OCI-LY1 (cell line): ENCODE measurements around the gene POLR3H.
"Not testable (repeated sequence)": the region's sequence is repeated elsewhere in the genome, so short reads cannot be mapped to it uniquely, and the experiment has no call there.

Experiments
- H2AFZ ChIP-seq: fragments of 200-600 bp; sonication (generic), shearing (Covaris generic); 2 replicates; pipeline ENCODE4 v1.6.0; 2014; ENCODE audit warnings: antibody characterized with exemption, mild to moderate bottlenecking, low read length
- H3F3A ChIP-seq: fragments of 200-600 bp; sonication (generic), shearing (Covaris generic); 2 replicates; pipeline ENCODE4 v1.6.0; 2014; ENCODE audit warnings: mild to moderate bottlenecking, antibody characterized with exemption, low read length, moderate library complexity; ENCODE audit not compliant: insufficient read depth
- H3K27ac ChIP-seq: fragments of 200-600 bp; sonication (generic); 2 replicates; pipeline ENCODE4 v1.5.1; 2014; ENCODE audit warnings: low read length, mixed run types, mild to moderate bottlenecking, low read depth; ENCODE audit not compliant: poor library complexity, severe bottlenecking
- H3K27me3 ChIP-seq: fragments of 200-600 bp; sonication (generic); 2 replicates; pipeline ENCODE4 v1.6.0; 2014; ENCODE audit warnings: antibody characterized with exemption, mild to moderate bottlenecking, low read length, moderate library complexity; ENCODE audit not compliant: insufficient read depth
- H3K36me3 ChIP-seq: fragments of 200-600 bp; sonication (generic); 2 replicates; pipeline ENCODE4 v1.6.1; 2014; ENCODE audit warnings: mild to moderate bottlenecking, antibody characterized with exemption, low read length, moderate library complexity, mixed read lengths; ENCODE audit not compliant: insufficient read depth
- H3K4me1 ChIP-seq: fragments of 200-600 bp; sonication (generic); 2 replicates; pipeline ENCODE4 v1.5.1; 2014; ENCODE audit warnings: mild to moderate bottlenecking, low read length, moderate library complexity; ENCODE audit not compliant: insufficient read depth, severe bottlenecking
- H3K4me2 ChIP-seq: fragments of 200-600 bp; sonication (generic), shearing (Covaris generic); 2 replicates; pipeline ENCODE4 v1.6.1; 2014; ENCODE audit warnings: low read length
- H3K4me3 ChIP-seq: fragments of 200-600 bp; sonication (generic); 2 replicates; pipeline ENCODE4 v1.5.1; 2014; ENCODE audit warnings: low read length, low read depth, mild to moderate bottlenecking, mixed read lengths; ENCODE audit not compliant: poor library complexity, severe bottlenecking
- H3K79me2 ChIP-seq: fragments of 200-600 bp; shearing (Covaris generic); 2 replicates; pipeline ENCODE4 v1.6.1; 2016; ENCODE audit warnings: mixed run types, low read length, mixed read lengths; ENCODE audit not compliant: insufficient read depth
- H3K9ac ChIP-seq: fragments of 200-600 bp; sonication (generic), shearing (Covaris generic); 2 replicates; pipeline ENCODE4 v1.6.1; 2014; ENCODE audit warnings: mild to moderate bottlenecking, low read length, mixed read lengths
- H3K9me2 ChIP-seq: fragments of 200-600 bp; sonication (generic), shearing (Covaris generic); 2 replicates; pipeline ENCODE4 v1.6.1; 2014; ENCODE audit warnings: low read depth, mild to moderate bottlenecking, low read length, mixed read lengths
- H3K9me3 ChIP-seq: fragments of 200-600 bp; shearing (Covaris generic); 2 replicates; pipeline ENCODE4 v1.6.1; 2014; ENCODE audit warnings: low read length, mixed read lengths
- H4K20me1 ChIP-seq: fragments of 200-600 bp; sonication (generic), shearing (Covaris generic); 2 replicates; pipeline ENCODE4 v1.6.0; 2016; ENCODE audit warnings: mild to moderate bottlenecking, low read length; ENCODE audit not compliant: insufficient read depth
- EZH2 ChIP-seq: fragments of 200-600 bp; sonication (generic), shearing (Covaris generic); IDR thresholded peaks from 2 replicates; pipeline ENCODE4 v1.8.0; 2017; ENCODE audit warnings: borderline replicate concordance, mixed run types, mild to moderate bottlenecking, antibody characterized with exemption, low read length, moderate library complexity, mixed read lengths
- TF ChIP-seq, protein P1 (sequence below): fragments of 200-600 bp; sonication (generic), shearing (Covaris generic); IDR thresholded peaks from 2 replicates; pipeline ENCODE4 v1.5.1; 2017; ENCODE audit warnings: mild to moderate bottlenecking, antibody characterized with exemption, low read length, moderate library complexity, mixed read lengths

POLR3H gene

DNA sequence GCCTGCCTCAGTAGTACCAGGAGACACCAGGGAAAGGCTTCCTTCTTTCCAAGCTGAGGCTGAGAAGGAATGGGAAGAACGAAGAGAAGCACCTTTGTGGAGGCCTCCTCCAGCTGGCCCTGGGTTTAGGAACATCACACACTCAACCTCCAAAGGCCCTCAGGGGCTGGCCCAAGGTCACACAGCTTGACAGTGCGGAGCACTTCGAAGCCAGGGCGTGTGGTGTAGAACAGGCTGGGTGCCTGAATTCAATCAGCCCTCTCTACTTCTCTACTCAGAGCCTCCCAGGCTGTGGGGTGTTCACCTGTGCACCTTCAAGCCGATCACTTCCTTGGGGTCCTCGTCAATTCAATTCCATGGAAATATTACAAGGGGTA, 15.8 kb upstream of the POLR3H start:
- Histone ChIP-seq H3K9ac (no peak overlapping the region), H3K4me1 (no peaks in the 10 kb centered on the region), H3K27ac (no peak overlapping the region), H3K9me2 (no peaks in the 10 kb centered on the region), H4K20me1 (no peaks in the 10 kb centered on the region), H3K79me2 (no peaks in the 10 kb centered on the region), H3K4me3 (no peak overlapping the region), H3K27me3 (no peaks in the 10 kb centered on the region; the same call in 1 of the 2 replicates), H2AFZ (no peak overlapping the region), H3K9me3 (no peaks in the 10 kb centered on the region), H3F3A (no peaks in the 10 kb centered on the region), H3K4me2 (no peak overlapping the region), H3K36me3 (no peaks in the 10 kb centered on the region)
- TF ChIP-seq EZH2, result no peak

DNA sequence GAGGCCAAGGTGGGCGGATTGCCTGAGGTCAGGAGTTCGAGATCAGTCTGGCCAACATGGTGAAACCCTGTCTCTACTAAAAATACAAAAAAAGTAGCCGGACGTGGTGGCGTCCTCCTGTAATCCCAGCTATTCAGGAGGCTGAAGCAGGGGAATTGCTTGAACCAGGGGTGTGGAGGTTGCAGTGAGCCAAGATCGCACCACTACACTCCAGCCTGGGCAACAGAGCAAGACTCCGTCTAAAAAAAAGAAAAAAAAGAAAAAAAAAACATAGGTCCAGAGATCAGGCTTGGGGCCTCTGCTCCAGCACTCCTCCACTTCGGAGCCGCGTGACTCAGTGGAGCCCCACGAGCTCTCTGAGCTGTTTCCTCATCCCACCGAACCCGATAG, 14.0 kb upstream of the POLR3H start:
- not testable (repeated sequence) for H3K4me3 ChIP-seq, H3K9ac ChIP-seq, H3K4me2 ChIP-seq, H3K79me2 ChIP-seq, H4K20me1 ChIP-seq, H3K27me3 ChIP-seq, H3K36me3 ChIP-seq, H3K27ac ChIP-seq, H3K9me2 ChIP-seq, H3F3A ChIP-seq, H3K9me3 ChIP-seq, H3K4me1 ChIP-seq, H2AFZ ChIP-seq

DNA sequence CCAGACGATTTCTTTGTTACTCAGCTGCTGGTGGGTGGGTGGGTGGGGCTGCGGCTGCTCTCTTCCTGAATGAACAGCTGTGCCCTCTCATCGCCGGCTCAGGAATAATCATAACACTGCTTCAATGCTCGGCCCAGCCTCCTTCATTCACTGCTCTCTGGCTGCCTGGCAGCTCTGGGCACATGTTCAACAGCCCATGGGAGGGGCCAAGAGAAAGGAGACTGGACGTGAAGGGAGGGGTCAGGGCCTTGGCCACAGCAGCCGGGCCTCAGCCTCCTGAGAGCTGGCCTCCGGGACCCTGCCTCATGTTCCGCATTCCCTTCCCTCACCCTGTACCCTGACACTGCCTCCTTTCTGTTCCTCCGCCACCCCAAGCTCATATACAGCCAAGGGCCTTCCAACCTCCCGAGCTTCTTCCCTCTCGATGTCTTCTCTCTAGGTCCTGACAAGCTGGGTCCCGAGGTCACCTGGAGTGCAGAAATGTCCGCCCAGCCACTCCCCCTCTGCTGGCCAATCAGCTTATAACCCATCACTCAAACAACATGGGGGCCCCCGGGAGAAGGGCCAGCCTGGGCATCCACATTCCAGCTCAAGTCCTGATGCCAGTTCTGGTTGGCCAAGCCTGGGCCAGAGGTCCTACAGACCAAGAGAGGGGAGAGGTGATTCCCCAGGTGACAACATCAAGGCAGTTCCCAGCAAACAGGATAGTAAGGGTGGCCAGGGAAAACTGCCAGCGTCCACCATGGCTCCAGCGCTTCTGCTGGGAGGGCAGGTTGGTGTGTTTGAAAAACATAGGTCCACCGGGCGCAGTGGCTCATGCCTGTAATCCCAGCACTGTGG, 13.4 kb upstream of the POLR3H start:
- H3K36me3 ChIP-seq, result no peaks in the 10 kb centered on the region
- H2AFZ ChIP-seq, result no peak overlapping the region
- no peak overlapping the region for H3K4me3 ChIP-seq
- no peaks in the 10 kb centered on the region for H3K4me1 ChIP-seq
- no peaks in the 10 kb centered on the region for H3K27me3 ChIP-seq
- H3K9me2 ChIP-seq, result no peaks in the 10 kb centered on the region
- no peaks in the 10 kb centered on the region for H3F3A ChIP-seq
- no peak for TF ChIP-seq EZH2
- TF ChIP-seq, protein P1, sequence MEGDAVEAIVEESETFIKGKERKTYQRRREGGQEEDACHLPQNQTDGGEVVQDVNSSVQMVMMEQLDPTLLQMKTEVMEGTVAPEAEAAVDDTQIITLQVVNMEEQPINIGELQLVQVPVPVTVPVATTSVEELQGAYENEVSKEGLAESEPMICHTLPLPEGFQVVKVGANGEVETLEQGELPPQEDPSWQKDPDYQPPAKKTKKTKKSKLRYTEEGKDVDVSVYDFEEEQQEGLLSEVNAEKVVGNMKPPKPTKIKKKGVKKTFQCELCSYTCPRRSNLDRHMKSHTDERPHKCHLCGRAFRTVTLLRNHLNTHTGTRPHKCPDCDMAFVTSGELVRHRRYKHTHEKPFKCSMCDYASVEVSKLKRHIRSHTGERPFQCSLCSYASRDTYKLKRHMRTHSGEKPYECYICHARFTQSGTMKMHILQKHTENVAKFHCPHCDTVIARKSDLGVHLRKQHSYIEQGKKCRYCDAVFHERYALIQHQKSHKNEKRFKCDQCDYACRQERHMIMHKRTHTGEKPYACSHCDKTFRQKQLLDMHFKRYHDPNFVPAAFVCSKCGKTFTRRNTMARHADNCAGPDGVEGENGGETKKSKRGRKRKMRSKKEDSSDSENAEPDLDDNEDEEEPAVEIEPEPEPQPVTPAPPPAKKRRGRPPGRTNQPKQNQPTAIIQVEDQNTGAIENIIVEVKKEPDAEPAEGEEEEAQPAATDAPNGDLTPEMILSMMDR, result no peak
- no peak overlapping the region for H3K27ac ChIP-seq
- H4K20me1 ChIP-seq, result no peaks in the 10 kb centered on the region
- H3K79me2 ChIP-seq, result no peaks in the 10 kb centered on the region
- H3K4me2 ChIP-seq, result no peak overlapping the region
- H3K9me3 ChIP-seq, result no peaks in the 10 kb centered on the region
- no peak overlapping the region for H3K9ac ChIP-seq

DNA sequence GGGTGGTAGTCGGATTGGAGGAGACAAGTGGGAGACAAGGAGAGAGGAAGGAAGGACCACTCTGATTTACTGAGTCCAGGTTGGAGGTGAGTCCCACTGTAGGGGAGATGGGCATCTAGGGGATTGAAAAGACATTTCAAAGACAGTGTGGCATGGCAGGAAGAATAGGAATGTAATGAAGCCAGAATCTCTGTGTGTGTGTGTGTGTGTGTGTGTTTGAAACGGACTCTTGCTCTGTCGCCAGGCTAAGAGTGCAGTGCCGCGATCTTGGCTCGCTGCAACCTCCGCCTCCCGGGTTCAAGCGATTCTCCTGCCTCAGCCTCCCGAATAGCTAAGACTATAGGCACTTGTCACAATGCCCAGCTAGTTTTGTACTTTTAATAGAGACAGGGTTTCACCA, 12.3 kb upstream of the POLR3H start:
- no peak overlapping the region for H3K4me3 ChIP-seq
- no peaks in the 10 kb centered on the region for H3K9me2 ChIP-seq
- no peak overlapping the region for H3K4me2 ChIP-seq
- H3K36me3 ChIP-seq, result no peaks in the 10 kb centered on the region
- H2AFZ ChIP-seq, result no peak overlapping the region
- H3K79me2 ChIP-seq, result no peaks in the 10 kb centered on the region
- H4K20me1 ChIP-seq, result no peaks in the 10 kb centered on the region
- H3K4me1 ChIP-seq, result peaks cover 5% of the 10 kb centered on the region
- TF ChIP-seq, protein P1, result no peak
- TF ChIP-seq EZH2, result no peak
- no peak overlapping the region for H3K9ac ChIP-seq
- no peaks in the 10 kb centered on the region for H3F3A ChIP-seq
- no peak overlapping the region for H3K27ac ChIP-seq
- no peaks in the 10 kb centered on the region for H3K27me3 ChIP-seq
- no peaks in the 10 kb centered on the region for H3K9me3 ChIP-seq
